Bronchial epithelial cell (primary cell): ENCODE measurements around the gene C1orf21. TPM values are rescaled to one million over a fixed set of nuclear protein-coding genes. Genes with fewer than 3 reads are reported as not detected.

Source experiments
- DNase-seq: peaks from one replicate; pipeline ENCODE4 v3.0.0-alpha.2; 2010; ENCODE audit warnings: low read depth
- FAIRE-seq: peaks from 2 replicates; lab custom pipeline; 2011; peaks lifted over from hg19 to GRCh38; lab: Jason Lieb, UNC
- H3K27me3 ChIP-seq: 2 replicates; pipeline ENCODE4 v1.5.1; 2011; ENCODE audit warnings: low read length; ENCODE audit not compliant: control insufficient read depth, insufficient read depth
- H3K36me3 ChIP-seq: 2 replicates; pipeline ENCODE4 v1.5.1; 2011; ENCODE audit warnings: low read length; ENCODE audit not compliant: control insufficient read depth, insufficient read depth
- H3K4me3 ChIP-seq: 2 replicates; pipeline ENCODE4 v1.5.1; 2011; ENCODE audit warnings: mild to moderate bottlenecking, low read depth, low read length, control low read depth
- CTCF ChIP-seq: IDR thresholded peaks from 2 replicates; pipeline ENCODE4 v1.5.1; 2011; ENCODE audit warnings: mild to moderate bottlenecking, moderate library complexity, low read length, control low read depth, inconsistent platforms; ENCODE audit not compliant: insufficient read depth, severe bottlenecking
- total RNA-seq: library from RNA; depleted of rRNA; stranded (reverse); fragments of >200 nt; gene quantifications from 2 replicates; pipeline ENCODE4 v1.2.1, GENCODE V29; 2014

The C1orf21 gene
- total RNA-seq, 1 donor from 2014 or later = 10.3 TPM

- DNase-seq (no peak), FAIRE-seq (no peak)
- no peak overlapping the region for H3K4me3 ChIP-seq
- H3K27me3 ChIP-seq = no peaks in the 10 kb centered on the region
- no peak for TF ChIP-seq CTCF
- H3K36me3 ChIP-seq = no peaks in the 10 kb centered on the region
Observed at GRCh38 chr1:184442260-184442659, 55.4 kb downstream of the C1orf21 start.

GRCh38 chr1:184443201-184443600 lies 56.4 kb downstream of the C1orf21 start:
- FAIRE-seq (no peak), DNase-seq (no peak)
- Histone ChIP-seq H3K27me3 (no peaks in the 10 kb centered on the region), H3K36me3 (no peaks in the 10 kb centered on the region), H3K4me3 (no peak overlapping the region)
- no peak for TF ChIP-seq CTCF

- FAIRE-seq (no peak), DNase-seq (no peak)
- no peaks in the 10 kb centered on the region for H3K27me3 ChIP-seq
- no peak overlapping the region for H3K4me3 ChIP-seq
- no peaks in the 10 kb centered on the region for H3K36me3 ChIP-seq
- no peak for TF ChIP-seq CTCF
Observed at GRCh38 chr1:184443624-184444023, 56.8 kb downstream of the C1orf21 start.

GRCh38 chr1:184445997-184446396 lies 59.2 kb downstream of the C1orf21 start:
- no peak for DNase-seq
- FAIRE-seq = no peak
- H3K27me3 ChIP-seq = no peaks in the 10 kb centered on the region
- no peak for TF ChIP-seq CTCF
- H3K4me3 ChIP-seq = no peak overlapping the region
- no peaks in the 10 kb centered on the region for H3K36me3 ChIP-seq

GRCh38 chr1:184447651-184448185 lies 60.9 kb downstream of the C1orf21 start:
- DNase-seq (no peak), FAIRE-seq (no peak)
- no peaks in the 10 kb centered on the region for H3K36me3 ChIP-seq
- TF ChIP-seq CTCF = no peak
- H3K4me3 ChIP-seq = no peak overlapping the region
- no peaks in the 10 kb centered on the region for H3K27me3 ChIP-seq

GRCh38 chr1:184449916-184450315 lies 63.1 kb downstream of the C1orf21 start:
- DNase-seq = peak; percentile 28
- no peak for FAIRE-seq

More at GRCh38 chr1:184449916-184450315, 63.1 kb downstream of the C1orf21 start:
- Histone ChIP-seq H3K4me3 (no peak overlapping the region), H3K36me3 (no peaks in the 10 kb centered on the region), H3K27me3 (no peaks in the 10 kb centered on the region)
- no peak for TF ChIP-seq CTCF
